ENCODE data around the gene PIGT. TPM values are rescaled to one million over a fixed set of nuclear protein-coding genes. Genes with fewer than 3 reads are reported as not detected.
A peak's percentile ranks its signal among the peaks of the same experiment; 100 is the strongest.
"Not testable (repeated sequence)": the region's sequence is repeated elsewhere in the genome, so short reads cannot be mapped to it uniquely, and the experiment has no call there.

PIGT gene
- total RNA-seq, 8 experiments from 2014 or later = 29.9 to 134 (median 58.8) TPM

GRCh38 chr20:45459606-45460005 is 43.7 kb downstream of the PIGT start:
- WGBS, 10 experiments = 37 to 100% (median 81%) methylated on average over 1 to 5 of the region's 5 CpGs; no CpG with 5 or more reads in 2 of the 10 experiments
- H3K27ac ChIP-seq = no peak overlapping the region
- no peaks in the 10 kb centered on the region for H3K4me1 ChIP-seq (replicated peaks in 1 of 2)
- in situ Hi-C loops (cut with MboI; ENCODE audit: low pct_unique_long_range_greater_than_20kb in 2 of 9, low sequenced_read_pairs in 9 of 9, unreplicated experiment in 9 of 9) = no loop called here
- peak in 3 of 8 experiments; percentile 61 to 81 (median 68) for ATAC-seq (replicated peaks in 6 of 8)
- no peak overlapping the region for H3K4me3 ChIP-seq

- 18 to 100% (median 82%) methylated on average over 1 of the region's 1 CpG; no CpG with 5 or more reads in 3 of the 10 experiments for WGBS, 10 experiments
- H3K4me1 ChIP-seq (replicated peaks in 1 of 2) = no peaks in the 10 kb centered on the region
- H3K27ac ChIP-seq = no peak overlapping the region
- no peak overlapping the region for H3K4me3 ChIP-seq
- in situ Hi-C loops (cut with MboI; ENCODE audit: low pct_unique_long_range_greater_than_20kb in 2 of 9, low sequenced_read_pairs in 9 of 9, unreplicated experiment in 9 of 9) = no loop called here
- no peak for ATAC-seq (replicated peaks in 6 of 8)
These were observed 45.3 kb downstream of the PIGT start for GRCh38 chr20:45461225-45461624.

GRCh38 chr20:45462711-45463509 is 47.0 kb downstream of the PIGT start:
- Histone ChIP-seq H3K4me1 (replicated peaks in 1 of 2) (no peaks in the 10 kb centered on the region), H3K27ac (no peak overlapping the region), H3K4me3 (no peak overlapping the region)
- peak in 1 of 8 experiments; percentile 52 for ATAC-seq (replicated peaks in 6 of 8)
- WGBS, 10 experiments = 10 to 93% (median 74%) methylated on average over 2 to 4 of the region's 6 CpGs; no CpG with 5 or more reads in 1 of the 10 experiments
- in situ Hi-C loops (cut with MboI; ENCODE audit: low pct_unique_long_range_greater_than_20kb in 2 of 9, low sequenced_read_pairs in 9 of 9, unreplicated experiment in 9 of 9) = no loop called here

GRCh38 chr20:45463709-45464108 is 47.8 kb downstream of the PIGT start:
- Histone ChIP-seq H3K4me3 (no peak overlapping the region), H3K27ac (no peak overlapping the region), H3K4me1 (replicated peaks in 1 of 2) (no peaks in the 10 kb centered on the region)
- ATAC-seq (replicated peaks in 6 of 8) = no peak
- in situ Hi-C loops (cut with MboI; ENCODE audit: low pct_unique_long_range_greater_than_20kb in 2 of 9, low sequenced_read_pairs in 9 of 9, unreplicated experiment in 9 of 9) = no loop called here
- WGBS, 10 experiments = 6 to 86% (median 53%) methylated on average over 1 to 4 of the region's 4 CpGs

- H3K27ac ChIP-seq = no peak overlapping the region
- 20 to 100% (median 43%) methylated on average over 1 of the region's 1 CpG; no CpG with 5 or more reads in 4 of the 10 experiments for WGBS, 10 experiments
- H3K4me1 ChIP-seq (replicated peaks in 1 of 2) = peaks cover 3 to 12% of the 10 kb centered on the region in 2 donors
- ATAC-seq (replicated peaks in 6 of 8) = no peak
- H3K4me3 ChIP-seq = no peak overlapping the region
- in situ Hi-C loops (cut with MboI; ENCODE audit: low pct_unique_long_range_greater_than_20kb in 2 of 9, low sequenced_read_pairs in 9 of 9, unreplicated experiment in 9 of 9) = no loop called here
These were observed 49.7 kb downstream of the PIGT start for GRCh38 chr20:45465491-45466266.

- WGBS, 10 experiments = 0 to 100% (median 80%) methylated on average over 1 to 4 of the region's 6 CpGs; no CpG with 5 or more reads in 3 of the 10 experiments
These were observed 51.2 kb downstream of the PIGT start for GRCh38 chr20:45467172-45467571.

GRCh38 chr20:45467861-45468260 is 51.9 kb downstream of the PIGT start:
- WGBS, 10 experiments = 10% methylated on average over 2 of the region's 3 CpGs; no CpG with 5 or more reads in 9 of the 10 experiments
- peak in 1 of 8 experiments; percentile 36 for ATAC-seq (replicated peaks in 6 of 8)
- Histone ChIP-seq H3K4me1 (replicated peaks in 1 of 2) (peaks cover 11 to 21% of the 10 kb centered on the region in 2 donors), H3K27ac (no peak overlapping the region), H3K4me3 (no peak overlapping the region)
- in situ Hi-C loops (cut with MboI; ENCODE audit: low pct_unique_long_range_greater_than_20kb in 2 of 9, low sequenced_read_pairs in 9 of 9, unreplicated experiment in 9 of 9) = no loop called here

More at GRCh38 chr20:45467172-45467571, 51.2 kb downstream of the PIGT start:
- H3K4me3 ChIP-seq = no peak overlapping the region
- no peak for ATAC-seq (replicated peaks in 6 of 8)
- H3K4me1 ChIP-seq (replicated peaks in 1 of 2) = peaks cover 11 to 21% of the 10 kb centered on the region in 2 donors
- H3K27ac ChIP-seq = no peak overlapping the region
- in situ Hi-C loops (cut with MboI; ENCODE audit: low pct_unique_long_range_greater_than_20kb in 2 of 9, low sequenced_read_pairs in 9 of 9, unreplicated experiment in 9 of 9) = no loop called here

GRCh38 chr20:45469336-45470261 is 53.7 kb downstream of the PIGT start, which contains the start of gene WFDC2:
WFDC2 (plus strand) TSS chr20:45469753; CDS start chr20:45469782, 29 bp downstream.
- Histone ChIP-seq H3K4me3 (peak within 1 kb of the TSS; percentile 3 to 25 (median 22)), H3K27ac (peak within 1 kb of the TSS in 1 of 2 donors; percentile 3), H3K4me1 (replicated peaks in 1 of 2) (peaks cover 11 to 21% of the 10 kb centered on the region in 2 donors)
- ATAC-seq (replicated peaks in 6 of 8) = peak in 5 of 8 experiments; percentile 1 to 48 (median 26)
- in situ Hi-C loops (cut with MboI; ENCODE audit: low pct_unique_long_range_greater_than_20kb in 2 of 9, low sequenced_read_pairs in 9 of 9, unreplicated experiment in 9 of 9) = no loop called here
- WGBS, 10 experiments = 40 to 50% (median 45%) methylated on average over 1 to 2 of the region's 54 CpGs; no CpG with 5 or more reads in 7 of the 10 experiments

GRCh38 chr20:45470262-45470931 is 54.5 kb downstream of the PIGT start:
- Histone ChIP-seq H3K4me1 (replicated peaks in 1 of 2) (peaks cover 11 to 21% of the 10 kb centered on the region in 2 donors), H3K27ac (peak overlapping the region; percentile 3 to 14), H3K4me3 (peak overlapping the region; percentile 3 to 25 (median 22))
- ATAC-seq (replicated peaks in 6 of 8) = peak; percentile 76 to 90 (median 86)
- 0% methylated on average over 1 of the region's 50 CpGs; no CpG with 5 or more reads in 9 of the 10 experiments for WGBS, 10 experiments
- in situ Hi-C loops (cut with MboI; ENCODE audit: low pct_unique_long_range_greater_than_20kb in 2 of 9, low sequenced_read_pairs in 9 of 9, unreplicated experiment in 9 of 9) = no loop called here

GRCh38 chr20:45470937-45471336 is 55.0 kb downstream of the PIGT start:
- Histone ChIP-seq H3K4me3 (peak overlapping the region in 4 of 5 donors; percentile 17 to 25 (median 23)), H3K27ac (peak overlapping the region; percentile 3 to 14), H3K4me1 (replicated peaks in 1 of 2) (peaks cover 11 to 21% of the 10 kb centered on the region in 2 donors)
- in situ Hi-C loops (cut with MboI; ENCODE audit: low pct_unique_long_range_greater_than_20kb in 2 of 9, low sequenced_read_pairs in 9 of 9, unreplicated experiment in 9 of 9) = no loop called here
- 5 to 67% (median 64%) methylated on average over 2 to 7 of the region's 10 CpGs; no CpG with 5 or more reads in 5 of the 10 experiments for WGBS, 10 experiments
- peak; percentile 5 to 32 (median 20) for ATAC-seq (replicated peaks in 6 of 8)

- H3K27ac ChIP-seq; in situ Hi-C loops (cut with MboI; ENCODE audit: low pct_unique_long_range_greater_than_20kb in 2 of 9, low sequenced_read_pairs in 9 of 9, unreplicated experiment in 9 of 9); ATAC-seq (replicated peaks in 6 of 8); H3K4me3 ChIP-seq: not testable (repeated sequence)
- 0 to 100% (median 63%) methylated on average over 1 to 2 of the region's 3 CpGs; no CpG with 5 or more reads in 5 of the 10 experiments for WGBS, 10 experiments
- peaks cover 11 to 21% of the 10 kb centered on the region in 2 donors for H3K4me1 ChIP-seq (replicated peaks in 1 of 2)
These were observed 56.3 kb downstream of the PIGT start for GRCh38 chr20:45472286-45472685.

Measured in motor neuron (in vitro differentiated cells).